Measurements from ENCODE around the gene EPAS1.

GRCh38 chr2:46339200-46339599, 42.0 kb downstream of the EPAS1 start:
- TF ChIP-seq CTCF (IDR thresholded peaks at IDR 0.05), result no peak
- no peak for TF ChIP-seq SP1 (CRISPR knock-in tag; conservative IDR thresholded peaks at IDR 0.05)
- no peak for TF ChIP-seq ZBTB21 (CRISPR knock-in tag; IDR thresholded peaks at IDR 0.05; ENCODE audit: borderline replicate concordance)
- no peak for TF ChIP-seq JUN (CRISPR knock-in tag; IDR thresholded peaks at IDR 0.05)
- no peak for TF ChIP-seq ZNF423 (CRISPR knock-in tag; IDR thresholded peaks at IDR 0.05)
- TF ChIP-seq RELA (CRISPR knock-in tag; IDR thresholded peaks at IDR 0.05; ENCODE audit: borderline replicate concordance), result no peak

Measured in WTC11 (cell line).